Endothelial cell of umbilical vein (primary cell): Measurements from ENCODE around the gene RALGAPA1.

ENCODE experiments used
- EZH2 ChIP-seq: IDR thresholded peaks from 2 replicates; pipeline ENCODE4 v1.6.1; 2012; ENCODE audit warnings: borderline replicate concordance, low read depth, mild to moderate bottlenecking, moderate library complexity, low read length, inconsistent platforms; ENCODE audit not compliant: severe bottlenecking
- FOS ChIP-seq: IDR thresholded peaks from 2 replicates; pipeline ENCODE4 v1.6.1; 2011; ENCODE audit warnings: mild to moderate bottlenecking, low read length, moderate library complexity, borderline replicate concordance; ENCODE audit not compliant: insufficient read depth
- JUN ChIP-seq: IDR thresholded peaks from 2 replicates; pipeline ENCODE4 v1.6.1; 2011; ENCODE audit warnings: borderline replicate concordance, low read depth; ENCODE audit not compliant: insufficient read length, insufficient read depth
- POLR2A ChIP-seq: IDR thresholded peaks from 2 replicates; pipeline ENCODE4 v1.6.1; 2012; ENCODE audit warnings: low read depth, mild to moderate bottlenecking, control low read depth, low read length
- POLR2AphosphoS5 ChIP-seq: IDR thresholded peaks from 2 replicates; pipeline ENCODE4 v1.6.1; 2012; ENCODE audit warnings: low read depth, mild to moderate bottlenecking, control low read depth, low read length, moderate library complexity; ENCODE audit not compliant: insufficient read depth
- TF ChIP-seq, protein P1 (sequence below), 2 donors: IDR thresholded peaks; 1 replicate in 1 of 2; 2 replicates in 1 of 2; pipeline ENCODE4 v1.5.1; 2011; ENCODE audit warnings: low read length in 2 of 2, mild to moderate bottlenecking in 2 of 2, moderate library complexity in 2 of 2, control low read depth in 1 of 2, inconsistent platforms in 1 of 2, low read depth in 1 of 2; ENCODE audit not compliant: insufficient read depth in 1 of 2; ENCODE audit errors: extremely low read depth in 1 of 2
- TF ChIP-seq, protein P2 (sequence below): IDR thresholded peaks from 2 replicates; pipeline ENCODE4 v1.6.1; 2011; ENCODE audit not compliant: insufficient read depth, insufficient read length

DNA sequence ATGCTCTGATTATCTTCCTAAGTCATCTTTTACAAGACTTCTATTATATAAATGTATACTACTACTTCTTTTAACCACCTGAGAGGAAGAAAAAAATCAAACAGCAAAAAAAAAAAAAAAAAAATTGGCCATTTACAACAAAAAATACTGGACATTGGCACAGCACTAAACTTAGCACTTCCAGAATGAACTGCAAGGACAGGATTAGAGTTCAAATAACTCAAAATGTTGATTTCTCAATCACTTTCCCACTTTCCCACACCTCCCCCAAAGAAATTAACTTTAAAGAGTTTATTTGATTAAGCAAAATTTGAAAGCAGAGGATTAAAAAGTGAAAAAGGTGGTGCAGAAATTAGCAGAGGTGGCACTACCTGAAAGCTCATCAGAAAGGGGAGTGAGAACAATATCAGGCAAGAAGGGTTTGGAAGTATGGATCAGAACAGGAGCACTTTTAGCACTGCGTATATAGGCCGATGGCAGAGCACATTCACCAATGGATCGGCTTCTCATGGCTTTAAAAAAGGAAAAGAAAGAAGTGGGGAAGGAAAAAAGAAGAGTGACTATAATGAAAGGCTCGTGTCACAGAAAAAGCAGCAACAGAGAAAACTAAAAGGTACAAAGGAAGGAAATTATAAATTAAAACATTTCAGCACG lies 109.2 kb downstream of the RALGAPA1 start:
- TF ChIP-seq, protein P1, sequence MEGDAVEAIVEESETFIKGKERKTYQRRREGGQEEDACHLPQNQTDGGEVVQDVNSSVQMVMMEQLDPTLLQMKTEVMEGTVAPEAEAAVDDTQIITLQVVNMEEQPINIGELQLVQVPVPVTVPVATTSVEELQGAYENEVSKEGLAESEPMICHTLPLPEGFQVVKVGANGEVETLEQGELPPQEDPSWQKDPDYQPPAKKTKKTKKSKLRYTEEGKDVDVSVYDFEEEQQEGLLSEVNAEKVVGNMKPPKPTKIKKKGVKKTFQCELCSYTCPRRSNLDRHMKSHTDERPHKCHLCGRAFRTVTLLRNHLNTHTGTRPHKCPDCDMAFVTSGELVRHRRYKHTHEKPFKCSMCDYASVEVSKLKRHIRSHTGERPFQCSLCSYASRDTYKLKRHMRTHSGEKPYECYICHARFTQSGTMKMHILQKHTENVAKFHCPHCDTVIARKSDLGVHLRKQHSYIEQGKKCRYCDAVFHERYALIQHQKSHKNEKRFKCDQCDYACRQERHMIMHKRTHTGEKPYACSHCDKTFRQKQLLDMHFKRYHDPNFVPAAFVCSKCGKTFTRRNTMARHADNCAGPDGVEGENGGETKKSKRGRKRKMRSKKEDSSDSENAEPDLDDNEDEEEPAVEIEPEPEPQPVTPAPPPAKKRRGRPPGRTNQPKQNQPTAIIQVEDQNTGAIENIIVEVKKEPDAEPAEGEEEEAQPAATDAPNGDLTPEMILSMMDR (IDR thresholded peaks at IDR 0.05; ENCODE audit: extremely low read depth in 1 of 2, insufficient read depth in 1 of 2, low read depth in 1 of 2, low read length in 2 of 2) = no peak
- no peak for TF ChIP-seq POLR2A
- no peak for TF ChIP-seq EZH2
- no peak for TF ChIP-seq JUN
- TF ChIP-seq, protein P2, sequence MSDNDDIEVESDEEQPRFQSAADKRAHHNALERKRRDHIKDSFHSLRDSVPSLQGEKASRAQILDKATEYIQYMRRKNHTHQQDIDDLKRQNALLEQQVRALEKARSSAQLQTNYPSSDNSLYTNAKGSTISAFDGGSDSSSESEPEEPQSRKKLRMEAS = no peak
- TF ChIP-seq POLR2AphosphoS5 = no peak
- TF ChIP-seq FOS = no peak
